DMS 273 (cell line): Measurements from ENCODE around the gene KAZALD1.

Source experiments
- DNase-seq: peaks from one replicate; lab custom pipeline; 2025; ENCODE audit not compliant: unreplicated experiment; lab: John Stamatoyannopoulos, UW

Gene KAZALD1

GRCh38 chr10:101091546-101092290 is 29.9 kb downstream of the KAZALD1 start:
- DNase-seq, result peak; percentile 41

GRCh38 chr10:101092881-101093354 is 31.1 kb downstream of the KAZALD1 start:
- DNase-seq, result no peak

- DNase-seq, result no peak
Observed at GRCh38 chr10:101094121-101094879, 32.5 kb downstream of the KAZALD1 start.

- DNase-seq, result no peak
Observed at GRCh38 chr10:101095004-101095403, 33.2 kb downstream of the KAZALD1 start.

GRCh38 chr10:101095550-101096213 is 33.9 kb downstream of the KAZALD1 start:
- peak; percentile 81 for DNase-seq

GRCh38 chr10:101096378-101096777 is 34.6 kb downstream of the KAZALD1 start:
- DNase-seq, result no peak

GRCh38 chr10:101097881-101098280 is 36.1 kb downstream of the KAZALD1 start:
- no peak for DNase-seq

GRCh38 chr10:101099901-101100300 is 38.1 kb downstream of the KAZALD1 start:
- DNase-seq, result no peak

- DNase-seq, result no peak
Observed at GRCh38 chr10:101101372-101101881, 39.6 kb downstream of the KAZALD1 start.

- DNase-seq, result no peak
Observed at GRCh38 chr10:101103430-101103829, 41.6 kb downstream of the KAZALD1 start.

GRCh38 chr10:101106351-101106750 is 44.6 kb downstream of the KAZALD1 start:
- no peak for DNase-seq

GRCh38 chr10:101107771-101108170 is 46.0 kb downstream of the KAZALD1 start:
- DNase-seq, result no peak

- no peak for DNase-seq
Observed at GRCh38 chr10:101110856-101111523, 49.2 kb downstream of the KAZALD1 start.

- DNase-seq, result no peak
Observed at GRCh38 chr10:101111547-101111946, 49.8 kb downstream of the KAZALD1 start.

- peak; percentile 24 for DNase-seq
Observed at GRCh38 chr10:101112799-101113594, 51.2 kb downstream of the KAZALD1 start.

GRCh38 chr10:101113890-101114403 is 52.2 kb downstream of the KAZALD1 start:
- no peak for DNase-seq

GRCh38 chr10:101114646-101115045 is 52.9 kb downstream of the KAZALD1 start:
- no peak for DNase-seq
